GM19438 (cell line): ENCODE results near the gene STIM1.
A peak's percentile ranks its signal among the peaks of the same experiment; 100 is the strongest.
"Not testable (repeated sequence)": the region's sequence is repeated elsewhere in the genome, so short reads cannot be mapped to it uniquely, and the experiment has no call there.

ENCODE experiments used
- ATAC-seq: cut with Tn5 transposase; IDR thresholded peaks from one replicate; pipeline ENCODE4 v1.9.1; 2021; ENCODE audit warnings: low read depth; ENCODE audit not compliant: unreplicated experiment

Gene STIM1

GRCh38 chr11:4092026-4092425 is 236.6 kb downstream of the STIM1 start:
- no peak for ATAC-seq

GRCh38 chr11:4093519-4094347 is 238.3 kb downstream of the STIM1 start:
- no peak for ATAC-seq

- peak; percentile 95 for ATAC-seq
Measured at GRCh38 chr11:4094348-4095291, 239.2 kb downstream of the STIM1 start, which contains the start of gene RRM1. TSS of gene RRM1 (plus strand) at chr11:4094799. CDS start at chr11:4095013, 214 bp downstream.

- ATAC-seq: no peak
Measured at GRCh38 chr11:4095509-4096230, 240.2 kb downstream of the STIM1 start.

- ATAC-seq: no peak
Measured at GRCh38 chr11:4098026-4098621, 242.7 kb downstream of the STIM1 start.

GRCh38 chr11:4102711-4103110 is 247.2 kb downstream of the STIM1 start:
- ATAC-seq: no peak

GRCh38 chr11:4103269-4103668 is 247.8 kb downstream of the STIM1 start:
- ATAC-seq: no peak

GRCh38 chr11:4105916-4106315 is 250.5 kb downstream of the STIM1 start:
- no peak for ATAC-seq

- no peak for ATAC-seq
Measured at GRCh38 chr11:4111834-4112233, 256.4 kb downstream of the STIM1 start.

GRCh38 chr11:4115128-4115527 is 259.7 kb downstream of the STIM1 start:
- ATAC-seq: no peak

GRCh38 chr11:4118107-4118506 is 262.6 kb downstream of the STIM1 start:
- ATAC-seq: no peak

- ATAC-seq: no peak
Measured at GRCh38 chr11:4123218-4123617, 267.8 kb downstream of the STIM1 start.

GRCh38 chr11:4125141-4125540 is 269.7 kb downstream of the STIM1 start:
- ATAC-seq: no peak

GRCh38 chr11:4127357-4127756 is 271.9 kb downstream of the STIM1 start:
- ATAC-seq: no peak

- ATAC-seq: not testable (repeated sequence)
Measured at GRCh38 chr11:4130219-4130618, 274.8 kb downstream of the STIM1 start.

- ATAC-seq: no peak
Measured at GRCh38 chr11:4134806-4135205, 279.3 kb downstream of the STIM1 start.

GRCh38 chr11:4138497-4138896 is 283.0 kb downstream of the STIM1 start:
- ATAC-seq: no peak

- no peak for ATAC-seq
Measured at GRCh38 chr11:4140067-4140636, 284.7 kb downstream of the STIM1 start.
